Limb (tissue), 2 donors: ENCODE data around the gene KHDC3L.

ENCODE experiments used
- DNase-seq, 2 donors: peaks; one replicate each; pipeline ENCODE4 v3.0.0-alpha.2; 2016; ENCODE audit errors: extremely low spot score in 2 of 2

Gene KHDC3L, protein sequence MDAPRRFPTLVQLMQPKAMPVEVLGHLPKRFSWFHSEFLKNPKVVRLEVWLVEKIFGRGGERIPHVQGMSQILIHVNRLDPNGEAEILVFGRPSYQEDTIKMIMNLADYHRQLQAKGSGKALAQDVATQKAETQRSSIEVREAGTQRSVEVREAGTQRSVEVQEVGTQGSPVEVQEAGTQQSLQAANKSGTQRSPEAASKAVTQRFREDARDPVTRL

DNA sequence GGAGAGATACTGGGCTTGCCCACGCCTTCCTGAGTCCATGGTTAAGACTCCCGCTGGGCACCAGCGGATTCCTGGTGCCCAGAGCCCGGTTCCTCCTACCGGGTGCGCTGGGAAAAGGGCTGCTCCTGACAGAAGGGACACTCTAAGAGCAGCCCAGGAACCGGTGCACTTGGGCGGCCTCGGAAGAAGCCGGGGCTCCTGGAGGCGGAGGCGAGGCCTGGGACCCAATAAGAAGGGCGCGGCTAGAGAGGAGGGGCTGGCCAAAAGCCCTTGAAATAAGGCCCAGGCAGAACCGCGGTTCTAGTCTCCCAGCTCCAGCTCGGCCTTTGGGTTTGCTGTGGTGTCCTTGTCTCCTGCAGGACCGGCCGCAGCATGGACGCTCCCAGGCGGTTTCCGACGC lies at the start of gene KHDC3L:
Gene KHDC3L, plus strand, starts transcription at position 301 of the 400 bp plus-strand sequence. Its CDS starts 72 bp downstream, at position 373.
- no peak for DNase-seq

DNA sequence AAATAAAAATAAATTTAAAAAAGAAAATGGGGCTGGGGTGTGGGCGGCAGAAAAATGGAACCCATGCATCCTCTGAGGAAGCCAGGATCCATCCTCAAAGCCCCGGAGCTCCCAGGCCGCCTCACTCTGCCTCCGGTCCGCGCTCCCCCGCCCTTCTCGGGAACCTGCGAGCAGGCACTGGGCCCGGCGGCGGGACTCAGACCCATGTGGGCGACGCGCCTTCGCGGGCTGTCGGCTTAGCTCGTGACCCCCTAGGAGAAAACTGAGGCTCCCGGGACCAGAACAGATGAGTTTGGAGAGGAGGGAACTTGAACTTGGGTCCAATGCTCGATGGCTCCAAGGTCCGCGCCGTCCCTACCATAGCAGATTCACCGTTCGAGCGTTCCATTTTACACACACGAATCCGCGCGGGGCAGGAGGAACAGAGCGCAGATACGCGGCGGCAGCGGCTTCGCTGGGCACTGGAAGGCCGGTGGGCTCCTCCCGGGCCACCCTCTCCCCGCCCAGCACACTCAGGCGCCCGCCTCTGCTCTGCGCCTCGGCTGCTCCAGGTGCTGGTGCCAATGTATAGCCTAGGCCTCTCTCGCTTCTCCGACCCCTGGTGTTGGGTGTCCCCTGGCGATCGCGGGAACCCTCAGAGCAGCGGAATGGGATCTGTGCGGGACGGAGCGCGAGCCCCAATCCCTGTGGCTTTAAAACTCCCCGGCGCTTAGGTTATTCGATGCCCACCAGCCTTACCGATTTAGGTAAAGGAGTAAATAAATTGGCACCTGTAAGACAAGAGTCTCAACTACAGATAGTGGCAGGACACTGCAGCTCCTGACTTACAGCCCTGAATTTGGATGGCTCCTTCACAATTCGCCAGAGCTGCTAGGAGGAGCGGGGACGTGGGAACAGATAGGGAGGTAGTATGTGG lies 47.6 kb upstream of the KHDC3L start:
- no peak for DNase-seq

DNA sequence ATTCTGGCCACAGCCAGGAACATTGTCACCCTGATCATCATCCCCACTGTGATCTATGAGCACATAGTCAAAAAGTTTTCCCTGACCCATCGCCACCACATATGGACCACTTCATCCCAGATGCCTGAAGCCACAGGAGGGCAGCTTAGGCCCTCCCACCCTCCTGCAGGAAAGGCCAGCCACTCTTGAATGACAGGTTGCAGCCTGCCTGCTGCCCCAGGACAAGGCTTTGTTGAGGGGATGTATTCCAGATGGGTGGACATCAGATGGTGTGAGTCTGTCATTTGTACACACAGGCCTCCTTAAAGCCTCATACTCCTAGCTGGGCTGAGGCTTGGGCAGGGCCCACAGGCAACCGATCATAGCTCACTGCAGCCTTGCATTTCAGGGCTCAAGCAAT lies 39.1 kb upstream of the KHDC3L start:
- no peak for DNase-seq

DNA sequence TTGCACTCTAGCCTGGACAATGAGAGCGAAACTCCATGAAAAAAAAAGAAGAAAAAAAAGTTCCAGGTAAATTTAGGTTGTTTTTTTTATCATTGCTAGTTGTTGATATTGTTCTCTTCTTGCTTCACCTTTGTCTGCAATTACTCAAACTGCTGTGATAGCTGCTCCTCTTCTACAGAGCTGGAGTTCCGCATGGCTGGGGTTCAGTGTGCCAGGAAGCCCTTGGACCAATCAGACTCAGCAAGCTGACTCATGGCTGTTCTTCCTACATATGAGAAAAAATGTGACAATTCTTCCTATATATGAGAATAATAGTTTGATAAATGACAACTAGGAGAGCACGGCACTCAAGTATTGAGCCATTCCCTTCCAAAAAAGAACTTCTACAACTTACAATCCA lies 36.8 kb upstream of the KHDC3L start:
- DNase-seq = no peak

DNA sequence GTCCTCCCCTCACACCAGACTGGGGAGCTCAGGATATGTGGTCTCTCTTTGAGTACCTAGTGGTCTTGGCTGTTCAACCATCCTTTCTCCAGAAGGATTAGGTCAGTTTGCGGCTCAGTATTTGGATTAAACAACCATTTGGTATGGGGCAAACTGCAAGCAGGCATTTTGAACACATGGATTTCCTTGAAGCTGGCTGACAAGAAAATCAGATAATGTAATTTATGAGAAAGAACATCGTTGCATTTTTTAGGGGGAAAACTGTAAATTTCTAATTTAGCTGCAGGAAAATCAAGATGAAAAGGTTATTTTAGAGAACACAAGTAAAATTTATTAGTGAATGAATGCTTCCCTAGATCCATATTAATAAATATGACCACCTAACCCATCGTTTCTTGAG lies 33.7 kb upstream of the KHDC3L start:
- no peak for DNase-seq

DNA sequence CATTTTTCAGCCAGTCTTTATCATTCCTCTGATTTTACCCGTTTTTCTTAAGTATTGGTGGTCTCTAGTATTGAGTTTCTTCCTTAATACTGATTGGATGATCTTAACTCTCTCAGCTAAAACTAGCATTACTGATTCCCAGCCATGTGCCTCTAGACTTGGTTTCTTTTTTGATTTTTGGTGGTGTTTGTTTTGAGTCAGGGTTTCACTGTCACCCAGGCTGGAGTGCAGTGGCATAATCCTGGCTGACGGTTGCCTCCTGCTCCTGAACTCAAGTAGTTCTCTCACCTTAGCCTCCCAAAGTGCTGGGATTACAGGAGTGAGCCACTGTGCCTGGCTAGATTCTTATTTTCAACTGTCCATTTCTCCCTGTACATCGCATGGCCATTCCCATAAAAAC lies 33.3 kb upstream of the KHDC3L start:
- no peak for DNase-seq

DNA sequence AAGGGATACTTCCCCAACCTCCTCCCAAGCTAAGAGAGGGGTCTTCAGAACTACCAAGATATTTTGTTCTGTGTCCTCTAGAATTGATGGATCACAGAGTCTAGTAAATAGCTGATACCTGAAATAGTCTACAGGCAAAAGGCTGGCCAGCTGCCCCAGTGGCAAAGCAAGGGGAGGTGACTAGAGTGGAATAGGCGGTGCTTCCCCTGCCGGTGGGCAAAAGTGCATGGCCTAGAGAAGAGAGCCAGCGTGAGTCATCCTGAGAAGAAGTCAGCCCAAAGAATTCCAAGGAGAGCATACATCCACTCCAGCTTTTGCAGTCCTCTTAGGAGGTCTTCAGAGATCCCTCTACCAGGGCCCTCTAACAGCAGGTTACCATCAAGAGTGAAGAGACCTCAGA lies 23.1 kb upstream of the KHDC3L start:
- DNase-seq = no peak

DNA sequence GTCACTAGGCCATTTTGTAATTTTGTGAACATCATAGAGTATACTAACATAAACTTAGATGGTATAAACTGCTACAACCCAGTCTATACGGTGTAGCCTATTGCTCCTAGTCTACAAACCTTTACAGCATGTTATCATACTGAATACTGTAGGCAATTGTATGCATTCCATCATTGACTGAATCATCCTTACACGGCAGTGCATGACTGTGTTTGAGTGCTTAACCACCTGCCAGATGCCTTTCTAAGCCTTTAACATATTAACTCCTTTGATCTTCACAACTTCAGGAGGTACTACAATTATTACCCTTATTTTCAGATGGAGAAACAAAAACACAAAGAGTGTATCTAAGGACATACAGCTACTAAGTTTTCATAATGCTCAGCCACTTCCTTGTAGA lies 22.4 kb upstream of the KHDC3L start:
- no peak for DNase-seq

DNA sequence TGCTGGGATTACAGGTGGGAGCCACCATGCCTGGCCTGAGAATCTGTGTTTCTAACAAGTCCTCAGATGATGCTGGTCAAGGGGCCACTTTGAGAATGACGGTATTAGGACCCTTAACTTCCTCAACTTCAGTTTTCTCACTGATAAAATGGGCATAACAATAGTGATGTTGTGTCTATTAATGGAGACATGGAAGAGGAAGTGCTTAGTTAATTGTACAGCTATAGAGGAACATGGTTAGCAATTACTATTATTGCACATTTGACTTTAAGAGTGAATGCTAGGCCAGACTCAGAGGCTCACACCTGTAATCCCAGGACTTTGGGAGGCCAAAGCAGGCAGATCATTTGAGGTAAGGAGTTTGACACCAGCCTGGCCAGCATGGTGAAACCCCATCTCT lies 21.1 kb upstream of the KHDC3L start:
- DNase-seq = no peak

DNA sequence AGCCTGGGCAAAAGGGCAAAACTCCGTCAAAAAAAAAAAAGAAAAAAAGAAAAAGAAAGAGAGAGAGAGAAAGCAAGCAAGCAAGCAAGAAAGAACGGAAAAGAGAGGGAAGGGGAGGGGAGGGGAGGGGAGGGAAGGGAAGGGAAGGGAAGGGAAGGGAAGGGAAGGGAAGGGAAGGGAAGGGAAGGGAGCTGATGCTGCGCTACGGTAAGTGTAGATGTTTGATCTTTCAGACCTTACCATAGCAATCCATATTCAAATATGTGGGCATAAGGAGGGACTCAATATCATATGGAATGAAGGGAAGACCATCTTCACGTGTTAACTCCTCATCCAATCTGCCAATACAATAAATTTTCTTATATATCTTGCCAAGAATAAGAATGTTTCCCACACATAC lies 20.3 kb upstream of the KHDC3L start:
- DNase-seq = no peak

DNA sequence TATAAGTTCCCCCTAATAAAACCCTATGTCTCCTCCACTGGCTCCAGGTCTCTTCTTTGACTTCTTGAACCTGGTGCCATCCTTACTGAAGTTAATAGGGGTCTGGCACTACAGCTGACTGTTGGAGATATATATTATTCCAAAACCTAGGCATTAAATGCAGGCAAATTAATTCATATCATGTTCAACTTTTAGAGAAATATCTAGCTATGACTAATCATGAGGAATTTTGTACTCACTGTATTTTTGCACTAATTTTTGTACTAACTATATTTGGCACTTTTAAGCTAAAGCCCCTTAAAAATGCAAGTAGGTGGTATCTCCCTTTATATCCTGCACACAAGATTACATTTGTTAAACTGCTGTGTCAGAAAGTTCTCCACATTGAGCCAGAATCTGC lies 19.3 kb upstream of the KHDC3L start:
- no peak for DNase-seq

DNA sequence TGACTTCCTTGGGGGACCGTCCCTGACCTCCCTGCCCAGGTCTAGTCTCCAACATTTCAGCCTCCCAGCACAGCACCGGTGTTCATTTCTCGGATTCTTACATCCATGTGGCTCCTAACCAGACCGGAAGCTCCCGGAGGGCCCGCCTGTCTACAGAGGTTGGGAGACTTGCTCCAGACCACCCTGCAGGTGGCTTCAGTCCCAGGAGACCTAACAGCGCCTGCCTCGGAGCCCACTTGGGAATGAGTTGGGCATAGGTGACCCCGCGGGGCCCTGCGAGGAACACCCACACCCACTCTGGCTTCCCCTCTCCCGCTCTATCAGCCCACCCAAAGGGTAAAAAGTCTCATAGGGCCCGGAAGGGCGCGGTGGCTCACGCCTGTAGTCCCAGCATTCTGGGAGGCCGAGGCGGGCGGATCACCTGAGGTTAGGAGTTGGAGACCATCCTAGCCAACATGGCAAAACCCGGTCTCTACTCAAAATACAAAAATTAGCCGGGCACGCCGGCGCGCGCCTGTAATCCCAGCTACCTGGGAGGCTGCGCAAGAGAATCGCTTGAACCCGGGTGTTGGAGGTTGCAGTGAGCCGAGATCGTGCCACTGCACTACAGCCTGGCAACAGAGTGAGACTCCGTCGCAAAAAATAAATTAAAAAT lies 13.8 kb upstream of the KHDC3L start:
- DNase-seq = no peak

DNA sequence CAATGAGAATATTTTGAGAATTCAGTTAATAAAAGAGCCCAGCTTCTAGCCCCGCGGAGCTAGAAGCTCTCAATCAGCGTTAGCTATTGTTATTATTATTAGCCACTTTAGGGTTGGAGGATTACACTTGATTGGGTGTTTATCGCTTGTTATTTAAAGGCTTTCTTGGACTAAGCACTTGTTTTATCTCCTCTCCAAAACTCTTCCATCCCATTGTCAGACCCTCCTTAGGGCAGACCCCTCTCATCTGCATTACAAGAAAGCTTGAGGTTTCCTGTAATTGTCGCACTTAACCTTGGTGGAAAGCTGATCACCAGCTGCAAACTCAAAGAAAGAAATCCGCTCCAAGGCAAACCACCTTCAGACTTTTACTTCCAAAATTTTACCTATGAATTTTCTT lies 13.1 kb upstream of the KHDC3L start:
- DNase-seq = no peak

DNA sequence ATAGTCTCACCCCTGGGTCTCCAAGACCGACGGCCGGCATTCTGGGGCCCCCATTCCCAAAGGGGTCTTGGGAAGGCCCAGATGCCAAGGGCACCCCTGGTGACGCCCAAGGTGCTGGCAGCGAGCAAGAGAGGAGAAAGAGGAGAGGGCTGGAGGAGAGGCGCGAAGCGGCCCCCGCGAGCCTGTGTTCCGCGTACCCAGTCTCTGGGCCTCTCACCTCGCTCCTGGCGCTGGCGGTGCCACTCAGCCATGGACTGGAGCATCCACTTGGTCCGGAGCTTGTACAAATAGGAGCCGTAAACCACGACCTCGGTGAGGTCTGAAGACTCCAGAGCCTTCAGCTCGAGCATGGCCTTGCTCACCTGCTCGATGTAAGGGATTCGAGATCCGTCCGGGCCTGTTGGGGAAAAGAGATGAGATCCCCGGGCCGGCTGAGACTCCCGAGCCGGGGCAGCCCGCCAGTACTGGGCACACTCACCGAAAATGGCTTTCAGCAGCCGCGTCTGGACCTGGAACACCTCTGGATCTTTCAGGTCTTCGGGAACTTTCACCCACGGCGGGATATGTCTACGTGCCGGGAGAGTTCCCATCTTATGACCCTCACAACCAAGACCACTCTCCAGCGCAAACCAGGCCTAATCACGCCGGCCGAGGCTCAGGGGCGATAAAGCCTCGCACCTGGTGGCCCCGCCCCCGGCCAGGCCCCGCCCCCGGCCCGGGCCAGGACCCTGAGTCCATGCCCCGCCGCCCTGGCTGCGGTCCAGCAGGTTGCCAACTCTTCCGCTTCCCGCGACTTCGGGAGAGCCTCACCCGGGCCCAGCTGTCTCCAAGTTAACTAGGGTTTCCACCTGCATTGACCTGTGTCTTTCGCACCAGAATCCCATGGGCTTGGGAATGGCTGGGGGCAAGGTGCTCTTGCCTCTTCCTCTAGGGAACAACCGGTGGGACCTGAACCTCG lies 8.5 kb upstream of the KHDC3L start, which contains the start of gene DPPA5:
Gene DPPA5, minus strand, starts transcription at position 641 of the 958 bp plus-strand sequence. Its CDS starts 51 bp downstream, at position 590.
- no peak for DNase-seq

DNA sequence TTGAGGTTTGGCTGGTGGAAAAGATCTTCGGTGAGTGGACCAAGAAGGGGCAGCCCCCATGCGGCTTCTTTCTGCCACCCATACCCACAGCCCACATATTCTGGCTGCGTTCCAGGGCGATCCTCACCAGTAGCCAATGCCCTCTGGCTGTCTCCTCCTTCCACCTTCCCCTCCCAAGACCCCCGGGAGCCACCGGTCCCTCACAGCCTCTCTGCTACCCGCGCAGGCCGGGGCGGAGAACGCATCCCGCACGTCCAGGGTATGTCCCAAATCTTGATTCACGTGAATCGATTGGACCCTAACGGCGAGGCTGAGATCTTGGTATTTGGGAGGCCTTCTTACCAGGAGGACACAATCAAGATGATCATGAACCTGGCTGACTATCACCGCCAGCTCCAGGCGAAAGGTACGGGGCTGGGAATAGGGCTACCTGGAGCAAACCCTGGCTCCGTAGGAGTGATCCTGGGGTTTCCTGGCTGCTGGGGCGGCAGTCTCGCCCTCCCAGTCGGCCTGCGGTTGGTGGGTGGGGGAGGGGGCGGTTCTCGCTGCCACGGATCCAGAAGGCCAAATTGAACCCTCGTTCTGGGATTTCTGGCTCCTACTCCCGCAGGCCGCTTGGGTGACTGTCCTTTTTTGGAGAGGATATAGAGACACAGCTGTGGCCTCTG lies 545 bp downstream of the KHDC3L start:
- no peak for DNase-seq

DNA sequence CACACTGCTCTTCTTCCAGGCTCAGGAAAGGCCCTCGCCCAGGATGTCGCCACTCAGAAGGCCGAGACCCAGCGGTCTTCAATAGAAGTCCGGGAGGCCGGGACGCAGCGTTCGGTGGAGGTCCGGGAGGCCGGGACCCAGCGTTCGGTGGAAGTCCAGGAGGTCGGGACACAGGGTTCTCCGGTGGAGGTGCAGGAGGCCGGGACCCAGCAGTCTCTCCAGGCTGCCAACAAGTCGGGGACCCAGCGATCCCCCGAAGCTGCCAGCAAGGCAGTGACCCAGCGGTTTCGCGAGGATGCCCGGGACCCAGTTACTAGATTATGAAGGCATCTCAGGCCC lies 1.0 kb downstream of the KHDC3L start:
- DNase-seq = no peak

DNA sequence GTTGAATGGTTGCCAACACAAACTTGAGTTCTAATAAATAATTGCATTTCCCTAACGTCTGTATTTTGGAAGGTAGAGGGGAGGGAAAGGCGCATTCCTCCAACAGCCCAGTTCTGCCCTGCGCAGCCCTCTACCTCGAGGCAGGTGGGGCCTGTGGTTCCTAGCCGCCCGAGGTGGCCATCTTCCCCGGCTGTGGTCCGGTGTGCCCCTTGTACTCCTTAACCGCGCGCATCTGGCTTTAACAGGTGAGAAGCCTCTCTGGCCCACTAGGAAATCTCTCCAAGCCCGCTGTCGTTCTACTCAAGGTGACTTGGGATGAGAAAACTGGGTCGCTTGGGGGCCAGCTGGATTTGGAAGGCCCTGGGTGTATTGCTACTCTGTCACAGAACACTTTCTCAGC lies 1.7 kb downstream of the KHDC3L start:
- no peak for DNase-seq

DNA sequence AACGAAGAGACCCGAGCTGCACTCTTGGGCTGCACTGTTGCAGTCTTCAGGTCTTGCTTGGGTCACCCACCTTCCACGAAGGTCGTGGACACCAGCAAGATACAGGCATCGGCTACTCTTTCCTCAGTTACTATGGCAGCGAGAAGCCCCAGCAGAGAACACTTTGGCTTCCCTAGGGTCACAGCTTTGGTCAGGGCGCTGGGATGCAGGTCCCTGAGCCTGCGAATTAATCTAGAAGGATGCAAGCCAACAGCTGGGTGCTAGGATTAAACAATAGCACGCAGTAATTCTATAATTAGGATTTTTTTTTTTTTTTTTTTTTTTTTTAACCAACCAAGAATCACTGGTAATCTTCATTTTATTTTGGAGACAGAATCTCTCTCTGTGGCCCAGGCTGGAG lies 2.1 kb downstream of the KHDC3L start:
- DNase-seq = no peak

DNA sequence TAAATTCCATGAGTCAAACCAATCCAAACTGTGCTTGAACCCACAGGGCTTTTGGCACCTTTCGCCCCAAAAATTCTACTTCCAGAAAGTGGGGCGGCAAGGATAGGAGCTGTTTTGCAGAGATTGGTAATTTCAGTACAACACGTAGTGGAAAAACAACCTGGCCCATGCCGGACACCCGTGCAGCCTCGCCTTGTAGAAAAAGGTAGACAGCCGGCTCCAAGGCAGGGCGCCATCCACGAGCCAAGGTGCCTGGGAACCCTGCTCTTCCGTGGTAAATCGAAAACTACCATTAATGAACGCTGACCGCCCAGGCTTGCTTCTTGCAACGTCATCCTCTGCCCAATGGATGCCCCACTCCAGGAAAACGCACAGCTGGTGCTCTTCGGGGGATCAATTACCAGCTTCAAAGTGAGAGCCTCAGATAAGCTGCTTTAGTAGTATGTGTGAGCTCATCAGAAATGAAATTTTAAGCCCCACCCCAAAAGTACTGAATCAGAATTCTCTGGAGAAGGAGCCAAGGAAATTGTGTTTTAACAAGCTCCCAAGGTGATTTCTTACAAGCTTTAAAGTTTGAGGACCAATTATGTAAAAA lies 5.4 kb downstream of the KHDC3L start:
- DNase-seq = no peak

DNA sequence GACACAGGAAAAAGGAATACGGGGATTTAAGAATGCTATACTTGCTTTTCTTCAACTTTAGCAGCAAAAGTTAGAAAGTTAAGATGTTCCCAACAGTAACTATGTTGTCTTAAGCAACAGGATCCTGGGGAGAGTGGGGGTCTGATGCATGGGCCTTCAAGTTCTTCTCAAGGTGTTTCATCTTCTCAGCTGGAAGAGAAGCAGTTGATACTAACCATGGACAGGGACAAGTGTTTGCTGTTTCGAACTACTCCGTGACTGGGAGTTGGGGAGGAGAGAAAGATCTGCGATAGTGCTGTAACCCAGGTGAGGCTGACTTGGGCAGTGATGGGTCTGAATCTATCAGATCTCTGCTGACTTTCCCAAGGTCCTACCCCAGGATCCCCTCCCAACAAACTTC lies 6.2 kb downstream of the KHDC3L start:
- no peak for DNase-seq
